Cardiac muscle cell (in vitro differentiated cells and primary cell): ENCODE measurements around the gene LOXL3. TPM values are rescaled to one million over a fixed set of nuclear protein-coding genes. Genes with fewer than 3 reads are reported as not detected.

Source experiments
- DNase-seq, 2 donors: peaks; one replicate each; pipeline versions ENCODE4 v3.0.0 to v3.0.0-alpha.2; 2010 to 2017; ENCODE audit warnings: low read depth in 1 of 2, low spot score in 1 of 2
- H3K27ac ChIP-seq: fragments of 200-600 bp; sonication (generic); 2 replicates; pipeline ENCODE4 v1.5.1; 2016
- H3K27me3 ChIP-seq: fragments of 200-600 bp; sonication (generic); 2 replicates; pipeline ENCODE4 v1.6.0; 2016; ENCODE audit warnings: control low read depth
- H3K36me3 ChIP-seq: fragments of 200-600 bp; sonication (generic); 2 replicates; pipeline ENCODE4 v1.5.1; 2016; ENCODE audit warnings: control low read depth
- H3K4me1 ChIP-seq: fragments of 200-600 bp; sonication (generic); 2 replicates; pipeline ENCODE4 v1.8.1; 2017; ENCODE audit warnings: low read depth, mild to moderate bottlenecking, mixed run types
- H3K4me3 ChIP-seq: fragments of 200-600 bp; sonication (generic); 2 replicates; pipeline ENCODE4 v1.5.1; 2016; ENCODE audit warnings: mild to moderate bottlenecking
- H3K9me3 ChIP-seq: fragments of 200-600 bp; sonication (generic); 2 replicates; pipeline ENCODE4 v1.5.1; 2017; ENCODE audit warnings: low read depth, mild to moderate bottlenecking, control low read depth
- CTCF ChIP-seq: IDR thresholded peaks from 2 replicates; pipeline ENCODE4 v1.5.1; 2012; ENCODE audit warnings: low read depth, mild to moderate bottlenecking, low read length
- polyA plus RNA-seq: library from polyadenylated mRNA; unstranded; fragments of >200 nt; fragmentation: Nextera tagmentation; extraction: Ambion mirVana; gene quantifications from 2 replicates; pipeline ENCODE4 v1.2.1, GENCODE V29; 2016
- total RNA-seq: library from RNA; depleted of rRNA; stranded (reverse); fragments of >200 nt; gene quantifications from 2 replicates; pipeline ENCODE4 v1.2.3, GENCODE V29; 2016

LOXL3 gene
- total and polyA plus RNA-seq, 2 experiments from 2014 or later, result 13.4 to 43.3 TPM

DNA sequence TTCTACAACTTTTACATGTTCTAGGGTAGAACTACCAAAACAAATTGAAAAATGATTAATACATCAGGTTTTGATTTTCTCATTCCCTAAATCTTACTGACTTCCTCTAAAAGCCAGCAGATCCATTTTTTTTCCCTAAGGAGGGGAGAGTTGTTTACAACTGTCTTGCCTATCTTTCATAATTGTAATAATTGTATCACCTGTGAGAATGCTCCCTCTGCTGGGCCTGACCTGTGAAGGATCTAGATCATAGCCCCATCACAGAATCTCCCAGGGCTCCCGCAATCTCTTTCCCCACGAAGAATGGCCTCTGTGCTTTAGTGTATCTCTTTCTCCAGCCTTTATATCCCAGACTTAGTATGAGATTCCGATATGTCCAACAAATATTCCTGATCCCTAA, 9.1 kb downstream of the LOXL3 start:
- Histone ChIP-seq H3K27me3 (peaks cover 11% of the 10 kb centered on the region), H3K27ac (no peak overlapping the region), H3K4me1 (no peaks in the 10 kb centered on the region), H3K9me3 (no peaks in the 10 kb centered on the region), H3K4me3 (no peak overlapping the region), H3K36me3 (no peaks in the 10 kb centered on the region)
- TF ChIP-seq CTCF, result no peak
- no peak for DNase-seq

GRCh38 chr2:74542978-74543377, 10.8 kb downstream of the LOXL3 start:
- H3K27me3 ChIP-seq, result peaks cover 4% of the 10 kb centered on the region
- no peak overlapping the region for H3K4me3 ChIP-seq
- no peak for DNase-seq
- no peaks in the 10 kb centered on the region for H3K4me1 ChIP-seq
- TF ChIP-seq CTCF, result no peak
- no peaks in the 10 kb centered on the region for H3K9me3 ChIP-seq
- no peaks in the 10 kb centered on the region for H3K36me3 ChIP-seq
- no peak overlapping the region for H3K27ac ChIP-seq

GRCh38 chr2:74540291-74540690, 13.5 kb downstream of the LOXL3 start:
- TF ChIP-seq CTCF, result no peak
- no peak for DNase-seq
- Histone ChIP-seq H3K4me3 (no peak overlapping the region), H3K9me3 (no peaks in the 10 kb centered on the region), H3K4me1 (no peaks in the 10 kb centered on the region), H3K36me3 (no peaks in the 10 kb centered on the region), H3K27ac (no peak overlapping the region), H3K27me3 (no peaks in the 10 kb centered on the region)

GRCh38 chr2:74538881-74539339, 14.8 kb downstream of the LOXL3 start:
- H3K4me1 ChIP-seq, result no peaks in the 10 kb centered on the region
- no peak for DNase-seq
- no peaks in the 10 kb centered on the region for H3K36me3 ChIP-seq
- no peak overlapping the region for H3K4me3 ChIP-seq
- no peak for TF ChIP-seq CTCF
- H3K9me3 ChIP-seq, result no peaks in the 10 kb centered on the region
- H3K27ac ChIP-seq, result no peak overlapping the region
- H3K27me3 ChIP-seq, result no peaks in the 10 kb centered on the region

- DNase-seq, result no peak
- TF ChIP-seq CTCF, result no peak
- H3K27me3 ChIP-seq, result no peaks in the 10 kb centered on the region
- H3K36me3 ChIP-seq, result peaks cover 9% of the 10 kb centered on the region
- no peak overlapping the region for H3K4me3 ChIP-seq
- H3K9me3 ChIP-seq, result no peaks in the 10 kb centered on the region
- H3K27ac ChIP-seq, result no peak overlapping the region
- H3K4me1 ChIP-seq, result no peaks in the 10 kb centered on the region
Observed at GRCh38 chr2:74537140-74537539, 16.6 kb downstream of the LOXL3 start.
